GM23338 (cell line): ENCODE data around the gene GCSH. TPM values are rescaled to one million over a fixed set of nuclear protein-coding genes. Genes with fewer than 3 reads are reported as not detected.
"Not testable (repeated sequence)": the region's sequence is repeated elsewhere in the genome, so short reads cannot be mapped to it uniquely, and the experiment has no call there.

Experiments
- ATAC-seq: fragments of 200-7000 bp; cut with Tn5 transposase; 3 replicates; pipeline ENCODE4 v1.9.1; 2020
- DNase-seq: peaks from one replicate; pipeline ENCODE4 v3.0.0-alpha.2; 2015; ENCODE audit warnings: low spot score
- H2AFZ ChIP-seq: fragments of 200-600 bp; sonication (generic); 2 replicates; pipeline ENCODE4 v1.8.0; 2016; ENCODE audit warnings: antibody characterized with exemption, mild to moderate bottlenecking, moderate library complexity
- H3F3A ChIP-seq: fragments of 200-600 bp; sonication (generic); replicated peaks from 2 replicates; pipeline ENCODE4 v1.8.0; 2017; ENCODE audit warnings: antibody characterized with exemption, mixed run types, low read depth
- H3K27ac ChIP-seq: fragments of 200-600 bp; sonication (generic); 2 replicates; pipeline ENCODE4 v1.6.1; 2016; ENCODE audit warnings: low read depth
- H3K27me3 ChIP-seq: fragments of 200-600 bp; sonication (generic); 2 replicates; pipeline ENCODE4 v1.8.0; 2016; ENCODE audit warnings: mild to moderate bottlenecking, mixed run types, moderate library complexity; ENCODE audit not compliant: insufficient read depth
- H3K36me3 ChIP-seq: fragments of 200-600 bp; sonication (generic); 2 replicates; pipeline ENCODE4 v1.8.0; 2016; ENCODE audit warnings: mild to moderate bottlenecking; ENCODE audit not compliant: insufficient read depth
- H3K4me1 ChIP-seq: fragments of 200-600 bp; sonication (generic); 2 replicates; pipeline ENCODE4 v1.8.0; 2016; ENCODE audit warnings: mild to moderate bottlenecking, moderate library complexity; ENCODE audit not compliant: insufficient read depth
- H3K4me2 ChIP-seq: fragments of 200-600 bp; sonication (generic); 2 replicates; pipeline ENCODE4 v1.7.1; 2017; ENCODE audit warnings: mixed run types
- H3K4me3 ChIP-seq: fragments of 200-600 bp; sonication (generic); 2 replicates; pipeline ENCODE4 v1.6.1; 2016; ENCODE audit warnings: mixed run types
- H3K79me2 ChIP-seq: fragments of 200-600 bp; sonication (generic); replicated peaks from 2 replicates; pipeline ENCODE4 v1.8.0; 2017; ENCODE audit warnings: mild to moderate bottlenecking; ENCODE audit not compliant: insufficient read depth
- H3K9me2 ChIP-seq: fragments of 200-600 bp; sonication (generic); 2 replicates; pipeline ENCODE4 v1.8.0; 2017; ENCODE audit not compliant: insufficient read depth
- H4K20me1 ChIP-seq: fragments of 200-600 bp; sonication (generic); replicated peaks from 2 replicates; pipeline ENCODE4 v1.8.0; 2017; ENCODE audit warnings: mild to moderate bottlenecking; ENCODE audit not compliant: insufficient read depth
- H3K27ac Mint-ChIP-seq: 2 replicates; pipeline ENCODE4 v1.8.0; 2020; ENCODE audit warnings: inconsistent platforms, mild to moderate bottlenecking, moderate library complexity, mixed read lengths
- H3K27me3 Mint-ChIP-seq: 3 replicates; pipeline ENCODE4 v1.8.0; 2022; ENCODE audit warnings: low read depth, mild to moderate bottlenecking, moderate library complexity, mixed read lengths, inconsistent platforms; ENCODE audit not compliant: insufficient read depth, poor library complexity
- H3K36me3 Mint-ChIP-seq: 3 replicates; pipeline ENCODE4 v1.8.0; 2021; ENCODE audit warnings: low read depth, mild to moderate bottlenecking, inconsistent platforms, moderate library complexity, mixed read lengths
- H3K4me1 Mint-ChIP-seq: 3 replicates; pipeline ENCODE4 v1.8.0; 2020; ENCODE audit warnings: mild to moderate bottlenecking, inconsistent platforms, mixed read lengths
- H3K4me3 Mint-ChIP-seq: 3 replicates; pipeline ENCODE4 v1.8.0; 2021; ENCODE audit warnings: moderate library complexity, mild to moderate bottlenecking, inconsistent platforms, mixed read lengths
- H3K9me3 Mint-ChIP-seq: 3 replicates; pipeline ENCODE4 v1.8.0; 2020; ENCODE audit warnings: moderate library complexity, mild to moderate bottlenecking, inconsistent platforms, mixed read lengths
- EZH2phosphoT487 ChIP-seq: fragments of 200-600 bp; sonication (generic); IDR thresholded peaks from one replicate; pipeline ENCODE4 v1.8.1; 2018; ENCODE audit warnings: antibody characterized with exemption; ENCODE audit not compliant: unreplicated experiment
- JUNB ChIP-seq: IDR thresholded peaks from one replicate; pipeline ENCODE4 v1.6.1; 2016; ENCODE audit warnings: antibody characterized with exemption; ENCODE audit not compliant: unreplicated experiment
- POLR2AphosphoS5 ChIP-seq: IDR thresholded peaks from 2 replicates; pipeline ENCODE4 v1.6.1; 2016; ENCODE audit warnings: antibody characterized with exemption, low read depth
- STAT1 ChIP-seq: IDR thresholded peaks from one replicate; pipeline ENCODE4 v1.6.1; 2016; ENCODE audit warnings: antibody characterized with exemption; ENCODE audit not compliant: unreplicated experiment
- ZNF114 ChIP-seq: fragments of 250-450 bp; sonication (Bioruptor Pico); IDR thresholded peaks from 2 replicates; pipeline ENCODE4 v1.5.0; 2020; ENCODE audit warnings: mild to moderate bottlenecking, moderate library complexity
- ZNF331 ChIP-seq: fragments of 250-450 bp; sonication (Bioruptor Pico); IDR thresholded peaks from 2 replicates; pipeline ENCODE4 v1.5.0; 2020; ENCODE audit warnings: low read depth, mild to moderate bottlenecking, moderate library complexity
- ZNF462 ChIP-seq: fragments of 250-450 bp; sonication (Bioruptor Pico); IDR thresholded peaks from 2 replicates; pipeline ENCODE4 v1.5.0; 2020; ENCODE audit warnings: mild to moderate bottlenecking, moderate library complexity
- polyA plus RNA-seq: library from polyadenylated mRNA; unstranded; fragments of >200 nt; fragmentation: Nextera tagmentation; extraction: Ambion mirVana; gene quantifications from 2 replicates; pipeline ENCODE4 v1.2.1, GENCODE V29; 2016
- total RNA-seq: library from RNA; depleted of rRNA; stranded (reverse); fragments of >200 nt; shearing (Covaris generic); gene quantifications from 2 replicates; pipeline ENCODE4 v1.2.3, GENCODE V29; 2014

GCSH gene
- total and polyA plus RNA-seq, 2 experiments from 2014 or later, result 118 to 389 TPM

GRCh38 chr16:81112453-81112852 is 16.3 kb upstream of the GCSH start (continued):
- no peak for TF ChIP-seq ZNF462 (CRISPR knock-in tag)
- TF ChIP-seq STAT1, result no peak
- no peak for TF ChIP-seq EZH2phosphoT487
- TF ChIP-seq JUNB, result no peak
- no peak for TF ChIP-seq ZNF114 (CRISPR knock-in tag)
- TF ChIP-seq POLR2AphosphoS5, result no peak
- no peak for TF ChIP-seq ZNF331 (CRISPR knock-in tag)

DNA sequence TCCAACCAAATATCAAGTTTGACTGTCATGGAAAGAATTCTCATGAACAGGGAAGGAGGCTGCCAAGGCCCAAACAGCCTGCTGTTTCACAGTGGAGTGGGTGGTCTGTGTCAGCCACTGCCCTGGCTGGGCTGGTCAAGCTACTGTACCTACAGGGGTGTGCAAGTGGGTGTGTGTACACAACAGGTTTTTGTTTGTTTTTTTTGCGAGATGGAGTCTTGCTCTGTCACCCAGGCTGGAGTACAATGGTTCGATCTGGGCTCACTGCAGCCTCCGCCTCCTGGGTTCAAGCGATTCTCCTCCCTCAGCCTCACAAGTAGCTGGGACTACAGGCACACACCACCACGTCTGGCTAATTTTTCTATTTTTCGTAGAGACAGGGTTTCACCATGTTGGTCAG is 13.1 kb upstream of the GCSH start:
- not testable (repeated sequence) for H3K9me3 Mint-ChIP-seq, H3K36me3 Mint-ChIP-seq, H3K4me2 ChIP-seq, H3K27ac Mint-ChIP-seq, H3F3A ChIP-seq, DNase-seq, H3K4me3 ChIP-seq, H3K4me1 ChIP-seq, H3K4me1 Mint-ChIP-seq, H3K4me3 Mint-ChIP-seq, H3K9me2 ChIP-seq, H3K27me3 ChIP-seq, H3K36me3 ChIP-seq, H4K20me1 ChIP-seq, H3K79me2 ChIP-seq, H2AFZ ChIP-seq, ATAC-seq, H3K27ac ChIP-seq
- H3K27me3 Mint-ChIP-seq, result peaks cover 10% of the 10 kb centered on the region
